MM.1S (cell line): ENCODE results near the gene CCDC194.

ENCODE experiments used
- DNase-seq: peaks from one replicate; pipeline ENCODE4 v3.0.0-alpha.2; 2015
- H2AFZ ChIP-seq: fragments of 300-600 bp; sonication (generic); 2 replicates; pipeline ENCODE4 v1.6.0; 2016; ENCODE audit warnings: antibody characterized with exemption, low read length
- H3F3A ChIP-seq: fragments of 300-600 bp; sonication (generic); 2 replicates; pipeline ENCODE4 v1.6.1; 2016; ENCODE audit warnings: mild to moderate bottlenecking, antibody characterized with exemption, low read length, moderate library complexity, mixed read lengths; ENCODE audit not compliant: insufficient read depth
- H3K27ac ChIP-seq: fragments of 300-600 bp; sonication (generic); 2 replicates; pipeline ENCODE4 v1.5.1; 2016; ENCODE audit warnings: mild to moderate bottlenecking, low read length
- H3K27me3 ChIP-seq: fragments of 300-600 bp; sonication (generic); replicated peaks from 2 replicates; pipeline ENCODE4 v1.6.0; 2016; ENCODE audit warnings: low read length; ENCODE audit not compliant: insufficient read depth
- H3K36me3 ChIP-seq: fragments of 300-600 bp; sonication (generic); replicated peaks from 2 replicates; pipeline ENCODE4 v1.6.1; 2016; ENCODE audit warnings: mild to moderate bottlenecking, low read length, mixed read lengths; ENCODE audit not compliant: insufficient read depth
- H3K4me1 ChIP-seq: fragments of 300-600 bp; sonication (generic); 2 replicates; pipeline ENCODE4 v1.6.1; 2016; ENCODE audit warnings: low read length, mixed read lengths
- H3K4me2 ChIP-seq: fragments of 300-600 bp; sonication (generic); 2 replicates; pipeline ENCODE4 v1.6.0; 2016; ENCODE audit warnings: low read depth, low read length
- H3K4me3 ChIP-seq: fragments of 300-600 bp; sonication (generic); 2 replicates; pipeline ENCODE4 v1.5.1; 2016; ENCODE audit warnings: low read length, mixed read lengths
- H3K79me2 ChIP-seq: fragments of 300-600 bp; sonication (generic); 2 replicates; pipeline ENCODE4 v1.6.1; 2016; ENCODE audit warnings: mixed run types, low read length, mixed read lengths
- H3K9ac ChIP-seq: fragments of 300-600 bp; sonication (generic); 2 replicates; pipeline ENCODE4 v1.6.1; 2016; ENCODE audit warnings: low read length, mixed read lengths
- H3K9me2 ChIP-seq: fragments of 300-600 bp; sonication (generic); replicated peaks from 2 replicates; pipeline ENCODE4 v1.6.1; 2016; ENCODE audit warnings: mild to moderate bottlenecking, low read length, mixed read lengths; ENCODE audit not compliant: insufficient read depth
- H3K9me3 ChIP-seq: fragments of 300-600 bp; sonication (generic); replicated peaks from 2 replicates; pipeline ENCODE4 v1.6.1; 2016; ENCODE audit warnings: mild to moderate bottlenecking, low read length, mixed read lengths; ENCODE audit not compliant: insufficient read depth
- H4K20me1 ChIP-seq: fragments of 300-600 bp; sonication (generic); 2 replicates; pipeline ENCODE4 v1.6.1; 2016; ENCODE audit warnings: mild to moderate bottlenecking, low read length, moderate library complexity, mixed read lengths; ENCODE audit not compliant: insufficient read depth
- CTCF ChIP-seq: fragments of 300-600 bp; sonication (generic); IDR thresholded peaks from 2 replicates; pipeline ENCODE4 v1.5.1; 2016; ENCODE audit warnings: antibody characterized with exemption, low read length, mixed read lengths
- EZH2 ChIP-seq: fragments of 300-600 bp; sonication (generic); optimal IDR thresholded peaks from 2 replicates; pipeline ENCODE3; 2017; ENCODE audit warnings: low read depth, mild to moderate bottlenecking, antibody characterized with exemption, low read length, mixed read lengths
- EZH2phosphoT487 ChIP-seq: fragments of 300-600 bp; sonication (generic); IDR thresholded peaks from 2 replicates; pipeline ENCODE4 v1.6.1; 2018; ENCODE audit warnings: antibody characterized with exemption, low read length

Gene CCDC194

GRCh38 chr19:17404621-17405249 lies 10.7 kb upstream of the CCDC194 start:
- H4K20me1 ChIP-seq = no peaks in the 10 kb centered on the region
- peaks cover 49% of the 10 kb centered on the region for H3K79me2 ChIP-seq
- H3K27ac ChIP-seq = peak overlapping the region; percentile 92
- peak overlapping the region; percentile 61 for H2AFZ ChIP-seq
- peak overlapping the region; percentile 98 for H3K4me2 ChIP-seq
- no peak for DNase-seq
- peak overlapping the region; percentile 81 for H3K4me3 ChIP-seq
- H3K9me2 ChIP-seq = no peaks in the 10 kb centered on the region
- no peaks in the 10 kb centered on the region for H3K27me3 ChIP-seq
- peak overlapping the region; percentile 76 for H3K9ac ChIP-seq
- H3K4me1 ChIP-seq = no peaks in the 10 kb centered on the region
- TF ChIP-seq EZH2phosphoT487 (no peak), EZH2 (no peak), CTCF (no peak)
- peaks cover 3% of the 10 kb centered on the region; the same call in 1 of the 2 replicates for H3K36me3 ChIP-seq
- H3K9me3 ChIP-seq = no peaks in the 10 kb centered on the region
- H3F3A ChIP-seq = peaks cover 21% of the 10 kb centered on the region

- no peaks in the 10 kb centered on the region for H3K27me3 ChIP-seq
- no peak for DNase-seq
- no peaks in the 10 kb centered on the region for H3K9me3 ChIP-seq
- H3K4me3 ChIP-seq = peak overlapping the region; percentile 81
- peaks cover 44% of the 10 kb centered on the region for H3K79me2 ChIP-seq
- TF ChIP-seq EZH2phosphoT487 (no peak), CTCF (no peak), EZH2 (no peak)
- no peaks in the 10 kb centered on the region for H4K20me1 ChIP-seq
- H3K36me3 ChIP-seq = peaks cover 3% of the 10 kb centered on the region; the same call in 1 of the 2 replicates
- peak overlapping the region; percentile 92; the same call in 1 of the 2 replicates for H3K27ac ChIP-seq
- H3K9me2 ChIP-seq = no peaks in the 10 kb centered on the region
- no peaks in the 10 kb centered on the region for H3K4me1 ChIP-seq
- peak overlapping the region; percentile 76; the same call in 1 of the 2 replicates for H3K9ac ChIP-seq
- H3F3A ChIP-seq = peaks cover 21% of the 10 kb centered on the region
- H3K4me2 ChIP-seq = peak overlapping the region; percentile 98
- H2AFZ ChIP-seq = no peak overlapping the region
Measured at GRCh38 chr19:17404015-17404414, 10.0 kb upstream of the CCDC194 start.

DNA sequence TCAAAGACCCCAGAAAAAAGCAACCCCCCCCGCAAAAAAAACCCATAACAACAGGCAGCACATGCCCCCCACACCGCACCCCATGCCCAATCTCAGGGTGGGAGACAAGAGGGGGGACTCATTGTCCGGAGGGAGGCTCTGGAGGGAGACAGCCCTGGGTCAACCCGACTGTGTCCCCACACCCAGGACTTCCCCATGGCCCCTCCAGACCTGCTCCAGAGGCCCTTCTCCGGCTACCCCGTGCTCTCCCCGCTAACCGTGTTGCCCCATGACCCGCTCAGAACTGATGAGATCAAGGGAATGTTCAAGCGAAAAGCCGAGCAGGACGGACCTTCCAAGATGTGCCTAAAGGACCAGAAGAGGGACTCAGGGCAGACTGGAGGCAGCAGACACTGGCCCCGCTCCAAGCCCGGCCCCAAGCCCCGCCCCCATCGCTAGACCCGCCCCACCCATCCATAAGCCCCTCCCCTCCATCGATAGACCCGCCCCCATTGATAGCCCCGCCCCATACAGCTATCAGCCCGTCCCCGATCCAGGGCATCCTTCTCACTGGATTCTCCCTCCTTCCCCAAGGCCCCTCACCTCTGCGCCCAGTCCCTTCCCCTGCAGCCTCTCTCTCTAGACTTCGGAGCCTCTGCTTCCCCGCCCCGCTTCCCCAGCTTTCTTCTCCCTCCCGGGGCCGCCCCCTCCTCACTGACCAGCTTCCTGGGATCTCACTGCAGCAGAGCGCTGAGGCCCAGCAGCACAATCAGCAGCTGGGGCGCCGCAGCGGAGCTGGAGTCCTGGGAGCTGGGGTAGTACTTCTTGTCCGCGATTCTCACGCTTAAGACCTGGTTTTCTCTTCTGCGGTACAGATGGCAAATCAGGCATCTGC lies 9.2 kb upstream of the CCDC194 start:
- TF ChIP-seq EZH2 (no peak), CTCF (no peak), EZH2phosphoT487 (no peak)
- Histone ChIP-seq H3F3A (peaks cover 21% of the 10 kb centered on the region), H3K79me2 (peaks cover 44% of the 10 kb centered on the region), H3K36me3 (peaks cover 3% of the 10 kb centered on the region; the same call in 1 of the 2 replicates), H3K4me2 (peak overlapping the region; percentile 98; the same call in 1 of the 2 replicates), H3K9me3 (no peaks in the 10 kb centered on the region), H4K20me1 (no peaks in the 10 kb centered on the region), H3K9ac (no peak overlapping the region), H3K4me1 (no peaks in the 10 kb centered on the region), H3K4me3 (no peak overlapping the region), H2AFZ (no peak overlapping the region), H3K27me3 (no peaks in the 10 kb centered on the region), H3K27ac (no peak overlapping the region), H3K9me2 (no peaks in the 10 kb centered on the region)
- no peak for DNase-seq
